Panc1 (cell line): ENCODE measurements around the gene LRRC39. TPM values are rescaled to one million over a fixed set of nuclear protein-coding genes. Genes with fewer than 3 reads are reported as not detected.

Experiments
- total RNA-seq: library from RNA; stranded (reverse); gene quantifications from one replicate; pipeline ENCODE4 v1.2.1, GENCODE V29; 2021; ENCODE audit not compliant: unreplicated experiment

LRRC39 gene
- total RNA-seq, 1 experiment from 2014 or later = 0.26 TPM

Other genes with a start within 250 kb of the LRRC39 start
- 15.9 TPM for gene SLC35A3, start 208.3 kb downstream of the LRRC39 start, total RNA-seq
- gene SASS6, start 45.3 kb downstream of the LRRC39 start, total RNA-seq = 6.2 TPM
- 6.2 TPM for gene TRMT13, start 45.1 kb downstream of the LRRC39 start, total RNA-seq
- gene DBT, start 71.6 kb upstream of the LRRC39 start, total RNA-seq = 5.2 TPM
- 33.1 TPM for gene RTCA, start 88.0 kb upstream of the LRRC39 start, total RNA-seq
- gene CDC14A, start 174.2 kb upstream of the LRRC39 start, total RNA-seq = 6.6 TPM